HepG2 (cell line): ENCODE measurements around the gene ENDOU. TPM values are rescaled to one million over a fixed set of nuclear protein-coding genes. Genes with fewer than 3 reads are reported as not detected.

ENCODE experiments used
- ATAC-seq: fragments of 200-7000 bp; cut with Tn5 transposase; 3 replicates; pipeline ENCODE4 v1.9.1; 2020; ENCODE audit warnings: mild to moderate bottlenecking, moderate library complexity
- BruUV-seq: library from RNA; stranded (reverse); fragments of 400-500 nt; replicated peaks from 2 replicates; lab custom pipeline; 2021; lab: Mats Ljungman, UMichigan
- CTCF ChIA-PET: fragments of 300-600 bp; formaldehyde crosslinking; extraction: SDS; loops from one replicate; lab custom pipeline; 2021; ENCODE audit warnings: low total read pairs, inconsistent platforms, low intra/inter-chr PET ratio; lab: Yijun Ruan, JAX
- POLR2A ChIA-PET: fragments of 350-600 bp; sonication (Branson Sonifier 250); formaldehyde crosslinking; loops from one replicate; lab custom pipeline; 2020; ENCODE audit warnings: antibody characterized with exemption, inconsistent platforms; lab: Yijun Ruan, JAX
- DNase-seq: peaks from one replicate; pipeline ENCODE4 v3.0.0-alpha.2; 2015; ENCODE audit warnings: low spot score
- FAIRE-seq: peaks from 3 replicates; lab custom pipeline; 2011; peaks lifted over from hg19 to GRCh38; lab: Jason Lieb, UNC
- H2AFZ ChIP-seq: one replicate; pipeline ENCODE4 v1.6.1; 2011; ENCODE audit warnings: low read length, inconsistent platforms
- H3K27ac ChIP-seq: fragments of 300-600 bp; 3 replicates; pipeline ENCODE4 v1.8.0; 2011; ENCODE audit warnings: mixed run types, mild to moderate bottlenecking, mixed read lengths, low read length, inconsistent platforms; ENCODE audit not compliant: insufficient read depth; ENCODE audit errors: extremely low read length
- H3K27me3 ChIP-seq, 2 experiments: fragments of 200-600 bp in 1 of 2; 2 replicates in 1 of 2; 3 replicates in 1 of 2; pipeline versions ENCODE4 v1.6.0 to v1.8.0; 2011; ENCODE audit warnings: low read length in 2 of 2, mild to moderate bottlenecking in 2 of 2, moderate library complexity in 2 of 2, inconsistent platforms in 1 of 2; ENCODE audit not compliant: insufficient read depth in 2 of 2, control insufficient read depth in 1 of 2
- H3K36me3 ChIP-seq, 2 experiments: fragments of 200-600 bp in 1 of 2; replicated peaks in 1 of 2; 2 replicates in 1 of 2; 3 replicates in 1 of 2; pipeline versions ENCODE4 v1.5.1 to v1.8.0; 2011; ENCODE audit warnings: low read length in 2 of 2, inconsistent platforms in 1 of 2; ENCODE audit not compliant: insufficient read depth in 2 of 2, control insufficient read depth in 1 of 2
- H3K4me1 ChIP-seq: 2 replicates; pipeline ENCODE4 v1.5.1; 2012; ENCODE audit warnings: low read length, inconsistent platforms; ENCODE audit not compliant: insufficient read depth
- H3K4me2 ChIP-seq: 2 replicates; pipeline ENCODE4 v1.6.0; 2011; ENCODE audit warnings: low read depth, low read length, inconsistent platforms
- H3K4me3 ChIP-seq, 3 experiments: fragments of 200-600 bp in 1 of 3; sonication (generic), shearing (Covaris generic) in 1 of 3; replicated peaks in 1 of 3; 2 replicates each; pipeline ENCODE4 v1.5.1; 2011 to 2016; ENCODE audit warnings: low read length in 3 of 3, inconsistent platforms in 2 of 3, low read depth in 2 of 3, mild to moderate bottlenecking in 2 of 3, control low read depth in 1 of 3, mixed read lengths in 1 of 3; ENCODE audit not compliant: insufficient read depth in 1 of 3
- H3K79me2 ChIP-seq: one replicate; pipeline ENCODE4 v1.6.1; 2011; ENCODE audit warnings: low read length, inconsistent platforms; ENCODE audit not compliant: insufficient read depth
- H3K9ac ChIP-seq: 2 replicates; pipeline ENCODE4 v1.6.0; 2011; ENCODE audit warnings: mild to moderate bottlenecking, low read depth, low read length, inconsistent platforms; ENCODE audit not compliant: insufficient read depth
- H3K9me3 ChIP-seq: 2 replicates; pipeline ENCODE4 v1.5.1; 2012; ENCODE audit warnings: mild to moderate bottlenecking, low read length
- H4K20me1 ChIP-seq: 2 replicates; pipeline ENCODE4 v1.6.0; 2011; ENCODE audit warnings: inconsistent platforms, mild to moderate bottlenecking, low read length, moderate library complexity; ENCODE audit not compliant: insufficient read depth
- ARNTL ChIP-seq: sonication (generic); formaldehyde crosslinking; IDR thresholded peaks from 2 replicates; pipeline ENCODE4 v1.4.0; 2020; ENCODE audit warnings: mild to moderate bottlenecking, missing genetic modification reagents
- GABPB1 ChIP-seq: IDR thresholded peaks from 2 replicates; pipeline ENCODE4 v1.6.1; 2016; ENCODE audit warnings: mild to moderate bottlenecking, missing genetic modification reagents, moderate library complexity, missing compliant biosample characterization
- HMGA1 ChIP-seq: sonication (generic); formaldehyde crosslinking; conservative IDR thresholded peaks from 2 replicates; pipeline ENCODE4 v1.4.0; 2020; ENCODE audit warnings: missing genetic modification reagents
- RBAK ChIP-seq: sonication (generic); formaldehyde crosslinking; IDR thresholded peaks from 2 replicates; pipeline ENCODE4 v1.5.1; 2020; ENCODE audit warnings: mild to moderate bottlenecking, missing genetic modification reagents
- ZIK1 ChIP-seq: sonication (generic); formaldehyde crosslinking; IDR thresholded peaks from 2 replicates; pipeline ENCODE4 v1.5.0; 2020; ENCODE audit warnings: mild to moderate bottlenecking, low read depth, missing genetic modification reagents, borderline replicate concordance
- ZNF230 ChIP-seq: sonication (generic); formaldehyde crosslinking; IDR thresholded peaks from 2 replicates; pipeline ENCODE4 v1.4.0; 2020; ENCODE audit warnings: mild to moderate bottlenecking, missing genetic modification reagents
- ZNF484 ChIP-seq: sonication (generic); formaldehyde crosslinking; IDR thresholded peaks from 2 replicates; pipeline ENCODE4 v1.5.1; 2020; ENCODE audit warnings: mild to moderate bottlenecking, low read depth, missing genetic modification reagents, borderline replicate concordance
- ZNF770 ChIP-seq: sonication (generic); formaldehyde crosslinking; IDR thresholded peaks from 2 replicates; pipeline ENCODE4 v1.5.0; 2020; ENCODE audit warnings: mild to moderate bottlenecking, missing genetic modification reagents
- WGBS: methylation state at CpG from one replicate; pipeline ENCODE4 v1.1.6; 2017; ENCODE audit warnings: low lambda C conversion rate; 5-methylcytosine and 5-hydroxymethylcytosine counted together
- in situ Hi-C: cut with HindIII; loops from 2 replicates; pipeline ENCODE4 v1.10.0; 2017; ENCODE audit warnings: low pct_unique_long_range_greater_than_20kb; ENCODE audit not compliant: extremely low pct_ligation_motif_present
- intact Hi-C: fragments of 100-400 bp; cut with micrococcal nuclease; formaldehyde crosslinking; loops from one replicate; pipeline ENCODE4 v1.10.0; 2022; ENCODE audit not compliant: unreplicated experiment
- polyA plus RNA-seq, 8 experiments: library from polyadenylated mRNA; depleted of rRNA in 3 of 8; stranded (reverse) in 7 of 8; unstranded in 1 of 8; fragments of >200 nt; fragmentation: Illumina TruSeq in 4 of 8; extraction: Trizol in 4 of 8; gene quantifications; 2 replicates each; pipeline versions ENCODE4 v1.2.1 to v1.2.3, GENCODE V29; 2011 to 2016; ENCODE audit warnings: low read depth in 4 of 8, missing spikeins in 1 of 8, mixed read lengths in 1 of 8; ENCODE audit not compliant: insufficient read depth in 1 of 8
- total RNA-seq, 5 experiments: library from RNA; depleted of rRNA; stranded (reverse); fragments of >200 nt; fragmentation: Illumina TruSeq; extraction: Trizol; gene quantifications; 2 replicates each; pipeline ENCODE4 v1.2.3, GENCODE V29; 2016; ENCODE audit warnings: low read depth in 1 of 5

Gene ENDOU
- total and polyA plus RNA-seq, 2 of the 13 experiments (the other 11 are each of a cell fraction or from before 2014, with no cell fraction given): not detected

GRCh38 chr12:47751561-47751960, 26.3 kb upstream of the ENDOU start:
- WGBS: 0% methylated on average over 2 of the region's 9 CpGs
- H2AFZ ChIP-seq: no peak overlapping the region
- peak; percentile 9; the same call in 1 of the 3 replicates for ATAC-seq
- H3K4me1 ChIP-seq: peaks cover 22% of the 10 kb centered on the region
- no peak overlapping the region for H3K9ac ChIP-seq
- H3K27me3 ChIP-seq: peaks cover 15 to 51% of the 10 kb centered on the region in 2 experiments; a peak in 4 of 5 replicates
- no TSS peak for BruUV-seq
- no peak for DNase-seq
- H4K20me1 ChIP-seq: no peaks in the 10 kb centered on the region
- POLR2A ChIA-PET: no interaction called here
- CTCF ChIA-PET: no interaction called here
- TF ChIP-seq GABPB1 (CRISPR knock-in tag): peak; percentile 28; the same call in 1 of the 2 replicates
- peak; percentile 44; the same call in 1 of the 2 replicates for TF ChIP-seq ZNF770 (CRISPR knock-in tag)
- no peak for TF ChIP-seq ZNF230 (CRISPR knock-in tag)
- no peak overlapping the region for H3K4me3 ChIP-seq
- in situ Hi-C loops (no loop called here), intact Hi-C loops (no loop called here)
- FAIRE-seq: no peak
- H3K9me3 ChIP-seq: no peaks in the 10 kb centered on the region
- no peak overlapping the region for H3K4me2 ChIP-seq
- H3K27ac ChIP-seq: no peak overlapping the region
- no peaks in the 10 kb centered on the region for H3K36me3 ChIP-seq
- no peaks in the 10 kb centered on the region for H3K79me2 ChIP-seq

GRCh38 chr12:47750916-47751470, 25.7 kb upstream of the ENDOU start:
- no peak for DNase-seq
- no TSS peak for BruUV-seq
- WGBS: 29% methylated on average over 6 of the region's 19 CpGs
- H4K20me1 ChIP-seq: no peaks in the 10 kb centered on the region
- no peak overlapping the region for H3K27ac ChIP-seq
- in situ Hi-C loops (no loop called here), intact Hi-C loops (no loop called here)
- ATAC-seq: peak; percentile 16
- H3K9ac ChIP-seq: no peak overlapping the region
- no peak for TF ChIP-seq ZIK1 (CRISPR knock-in tag)
- TF ChIP-seq HMGA1: no peak
- no peak for TF ChIP-seq ARNTL (CRISPR knock-in tag)
- TF ChIP-seq RBAK (CRISPR knock-in tag): no peak
- TF ChIP-seq ZNF484 (CRISPR knock-in tag): no peak
- POLR2A ChIA-PET: no interaction called here
- no peak for FAIRE-seq
- no peak overlapping the region for H3K4me3 ChIP-seq
- no peaks in the 10 kb centered on the region for H3K79me2 ChIP-seq
- CTCF ChIA-PET: no interaction called here
- no peak overlapping the region for H2AFZ ChIP-seq
- no peaks in the 10 kb centered on the region for H3K36me3 ChIP-seq
- peaks cover 16 to 52% of the 10 kb centered on the region in 2 experiments; a peak in 4 of 5 replicates for H3K27me3 ChIP-seq
- H3K4me1 ChIP-seq: peaks cover 22% of the 10 kb centered on the region
- no peaks in the 10 kb centered on the region for H3K9me3 ChIP-seq
- no peak overlapping the region for H3K4me2 ChIP-seq
